BLaER1 treated with 17β-estradiol and CSF1 and Interleukin-3, amounts not matched to agents 10 nM and 100 nM (cell line): ENCODE results near the gene MTA1.

ENCODE experiments used
- H3K27ac ChIP-seq, 11 experiments: shearing (Covaris generic); formaldehyde crosslinking; 2 replicates each; pipeline ENCODE4 v1.8.1; 2022
- H3K27me3 ChIP-seq, 11 experiments: shearing (Covaris generic); formaldehyde crosslinking; 2 replicates each; pipeline ENCODE4 v1.8.1; 2022
- H3K36me3 ChIP-seq, 11 experiments: shearing (Covaris generic); formaldehyde crosslinking; 2 replicates each; pipeline ENCODE4 v1.8.1; 2022
- H3K4me1 ChIP-seq, 10 experiments: shearing (Covaris generic); formaldehyde crosslinking; 2 replicates each; pipeline ENCODE4 v1.8.1; 2022
- H3K4me2 ChIP-seq, 11 experiments: shearing (Covaris generic); formaldehyde crosslinking; 2 replicates each; pipeline ENCODE4 v1.8.1; 2022
- H3K4me3 ChIP-seq, 10 experiments: shearing (Covaris generic); formaldehyde crosslinking; 2 replicates each; pipeline ENCODE4 v1.8.1; 2022
- H3K9ac ChIP-seq, 11 experiments: shearing (Covaris generic); formaldehyde crosslinking; 2 replicates each; pipeline ENCODE4 v1.8.1; 2022
- H3K9me3 ChIP-seq, 11 experiments: shearing (Covaris generic); formaldehyde crosslinking; replicated peaks in 1 of 11; 2 replicates each; pipeline ENCODE4 v1.8.1; 2022
- H4K20me1 ChIP-seq, 11 experiments: shearing (Covaris generic); formaldehyde crosslinking; 2 replicates each; pipeline ENCODE4 v1.8.1; 2022
- Cebpa-rat ChIP-seq, 11 experiments: shearing (Covaris generic); IDR thresholded peaks; 2 replicates each; pipeline ENCODE4 v1.8.1; 2022

Gene MTA1

DNA sequence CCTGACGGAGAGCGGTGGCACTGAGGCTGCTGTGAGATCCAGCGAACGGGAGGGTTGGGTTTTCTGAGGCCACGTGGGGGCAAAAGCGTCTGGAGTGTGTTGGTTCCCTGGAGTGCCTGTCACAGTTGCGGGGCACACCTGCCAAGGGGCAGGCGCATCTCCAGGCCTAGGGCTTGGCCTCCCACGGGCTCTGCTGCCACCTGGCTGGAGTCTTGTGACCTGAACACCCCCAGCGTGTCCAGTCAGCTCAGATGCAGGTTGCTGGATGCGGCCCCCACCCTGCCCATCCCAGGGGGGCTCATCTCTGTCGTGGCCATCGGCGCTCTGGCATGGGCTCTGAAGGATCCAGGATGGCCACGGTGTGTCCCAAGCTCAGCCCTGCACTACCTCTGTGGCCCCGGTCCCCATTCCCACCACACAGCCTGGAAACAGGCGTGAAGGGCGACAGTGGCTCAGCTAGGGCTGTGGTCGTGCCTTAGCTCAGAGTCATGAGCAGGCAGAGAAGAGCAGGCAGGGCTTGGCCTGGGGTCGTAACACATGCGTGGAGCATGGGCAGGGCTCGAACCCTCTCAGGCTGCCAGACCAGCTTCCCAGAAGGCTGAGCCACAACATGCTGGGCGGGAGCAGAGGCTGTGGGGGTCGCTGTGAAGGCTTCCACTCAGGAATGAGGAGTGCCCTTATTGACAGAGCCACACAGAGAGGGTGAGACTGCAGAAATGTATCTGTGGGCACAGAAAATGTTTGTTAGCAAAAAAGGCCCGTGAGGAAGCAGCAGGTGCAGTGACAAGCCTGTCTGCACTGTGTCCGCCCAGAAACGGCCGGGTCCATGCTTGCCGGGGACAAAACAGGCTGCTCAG lies 31.5 kb downstream of the MTA1 start:
- Histone ChIP-seq H3K9ac (peak overlapping the region in 2 of 11 experiments; percentile 5 to 24; a peak in 1 of 22 replicates), H3K4me3 (no peak overlapping the region), H3K9me3 (no peaks in the 10 kb centered on the region), H3K4me2 (no peak overlapping the region), H3K27ac (no peak overlapping the region), H3K4me1 (peaks cover 0 to 50% (median 27%) of the 10 kb centered on the region in 10 experiments; a peak in 16 of 20 replicates), H4K20me1 (peaks cover 44 to 100% (median 90%) of the 10 kb centered on the region in 11 experiments; a peak in 21 of 22 replicates), H3K36me3 (peaks cover 66 to 94% (median 80%) of the 10 kb centered on the region in 11 experiments), H3K27me3 (no peaks in the 10 kb centered on the region)
- TF ChIP-seq Cebpa-rat (IDR thresholded peaks at IDR 0.05): no peak

DNA sequence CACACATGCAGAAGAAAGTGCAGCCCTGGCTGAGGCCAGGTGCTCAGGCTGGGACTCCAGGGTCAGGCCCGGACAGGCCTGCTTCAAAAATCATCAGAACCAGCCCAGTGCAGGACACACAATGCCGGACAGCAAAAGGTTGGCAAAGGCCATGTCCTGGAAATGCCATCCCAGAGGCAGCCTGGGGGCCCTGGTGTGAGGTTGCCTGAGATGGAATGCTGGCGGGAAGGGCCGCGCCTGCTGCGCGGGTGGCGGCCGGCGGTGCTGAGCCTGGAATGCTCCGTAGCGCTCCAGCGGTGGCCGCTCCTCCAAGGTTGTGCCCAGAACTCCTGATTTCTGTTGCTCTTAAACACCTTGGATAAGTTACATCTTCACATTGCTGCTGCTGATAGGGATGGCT lies 33.3 kb downstream of the MTA1 start:
- H3K4me1 ChIP-seq: peaks cover 0 to 38% (median 11%) of the 10 kb centered on the region in 10 experiments; a peak in 14 of 20 replicates
- peaks cover 83 to 94% (median 91%) of the 10 kb centered on the region in 11 experiments for H3K36me3 ChIP-seq
- no peaks in the 10 kb centered on the region for H3K27me3 ChIP-seq
- peak overlapping the region in 1 of 11 experiments; percentile 24; a peak in 2 of 22 replicates for H3K9ac ChIP-seq
- peaks cover 29 to 100% (median 88%) of the 10 kb centered on the region in 11 experiments; a peak in 21 of 22 replicates for H4K20me1 ChIP-seq
- no peak overlapping the region for H3K27ac ChIP-seq
- no peaks in the 10 kb centered on the region for H3K9me3 ChIP-seq
- H3K4me3 ChIP-seq: no peak overlapping the region
- no peak for TF ChIP-seq Cebpa-rat (IDR thresholded peaks at IDR 0.05)
- H3K4me2 ChIP-seq: no peak overlapping the region

DNA sequence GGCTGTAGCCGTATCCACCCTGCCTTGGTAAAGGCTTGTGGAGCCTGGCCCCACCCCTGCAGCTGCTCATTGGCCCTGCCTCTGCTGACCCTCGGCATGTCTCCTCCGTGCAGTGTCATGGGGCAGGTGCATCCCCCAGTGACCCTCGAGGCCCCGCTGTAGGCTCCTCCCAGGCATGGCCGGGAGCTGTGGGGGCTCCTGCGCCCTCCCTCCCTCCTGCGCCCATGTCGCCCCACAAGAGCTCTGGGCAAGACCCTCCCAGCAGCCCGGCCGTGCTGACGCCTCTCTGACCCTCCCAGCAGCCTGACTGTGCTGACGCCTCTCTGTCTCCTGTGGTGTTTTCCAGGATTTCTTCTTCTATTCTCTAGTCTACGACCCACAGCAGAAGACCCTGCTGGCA lies 34.2 kb downstream of the MTA1 start:
- Histone ChIP-seq H3K9me3 (no peaks in the 10 kb centered on the region), H3K27me3 (no peaks in the 10 kb centered on the region), H3K9ac (no peak overlapping the region; a peak in 1 of 22 replicates), H3K27ac (no peak overlapping the region), H3K4me1 (peaks cover 0 to 37% (median 3%) of the 10 kb centered on the region in 10 experiments; a peak in 11 of 20 replicates), H3K4me3 (no peak overlapping the region), H4K20me1 (peaks cover 21 to 100% (median 88%) of the 10 kb centered on the region in 11 experiments; a peak in 21 of 22 replicates), H3K36me3 (peaks cover 90 to 100% (median 98%) of the 10 kb centered on the region in 11 experiments), H3K4me2 (no peak overlapping the region)
- TF ChIP-seq Cebpa-rat (IDR thresholded peaks at IDR 0.05): no peak

DNA sequence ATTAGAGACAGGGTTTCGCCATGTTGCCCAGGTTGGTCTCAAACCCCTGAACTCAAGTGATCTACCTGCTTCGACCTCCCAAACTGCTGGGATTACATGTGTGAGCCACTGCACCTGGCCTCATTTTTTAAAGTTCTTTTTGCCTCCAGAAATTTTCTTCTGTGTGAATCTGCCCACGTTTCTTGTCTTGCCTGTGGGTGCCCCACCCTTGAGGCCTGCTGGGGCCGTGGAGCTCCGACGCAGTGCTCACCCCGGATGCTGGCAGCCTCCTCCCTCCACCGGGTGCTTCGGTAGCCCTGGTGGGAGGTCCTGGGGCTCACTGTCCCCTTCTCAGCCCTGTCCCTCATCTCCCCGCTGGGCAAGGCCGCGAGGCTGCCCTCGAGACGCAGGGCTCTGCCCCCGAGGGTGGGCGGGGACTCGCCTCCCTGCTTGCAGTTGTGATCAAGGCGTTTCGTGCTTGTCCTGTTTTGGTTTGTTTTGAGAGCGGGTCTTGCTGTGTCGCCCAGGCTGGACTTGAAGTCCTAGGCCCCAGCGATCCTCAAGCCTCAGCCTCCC lies 35.5 kb downstream of the MTA1 start:
- TF ChIP-seq Cebpa-rat (IDR thresholded peaks at IDR 0.05): no peak
- H4K20me1 ChIP-seq: peaks cover 10 to 90% (median 75%) of the 10 kb centered on the region in 11 experiments; a peak in 21 of 22 replicates
- H3K27ac ChIP-seq: no peak overlapping the region
- H3K9ac ChIP-seq: no peak overlapping the region
- peaks cover 81 to 90% (median 88%) of the 10 kb centered on the region in 11 experiments for H3K36me3 ChIP-seq
- no peaks in the 10 kb centered on the region for H3K9me3 ChIP-seq
- H3K27me3 ChIP-seq: no peaks in the 10 kb centered on the region
- H3K4me3 ChIP-seq: no peak overlapping the region
- H3K4me2 ChIP-seq: no peak overlapping the region
- H3K4me1 ChIP-seq: peaks cover 0 to 32% (median 0%) of the 10 kb centered on the region in 10 experiments; a peak in 6 of 20 replicates

DNA sequence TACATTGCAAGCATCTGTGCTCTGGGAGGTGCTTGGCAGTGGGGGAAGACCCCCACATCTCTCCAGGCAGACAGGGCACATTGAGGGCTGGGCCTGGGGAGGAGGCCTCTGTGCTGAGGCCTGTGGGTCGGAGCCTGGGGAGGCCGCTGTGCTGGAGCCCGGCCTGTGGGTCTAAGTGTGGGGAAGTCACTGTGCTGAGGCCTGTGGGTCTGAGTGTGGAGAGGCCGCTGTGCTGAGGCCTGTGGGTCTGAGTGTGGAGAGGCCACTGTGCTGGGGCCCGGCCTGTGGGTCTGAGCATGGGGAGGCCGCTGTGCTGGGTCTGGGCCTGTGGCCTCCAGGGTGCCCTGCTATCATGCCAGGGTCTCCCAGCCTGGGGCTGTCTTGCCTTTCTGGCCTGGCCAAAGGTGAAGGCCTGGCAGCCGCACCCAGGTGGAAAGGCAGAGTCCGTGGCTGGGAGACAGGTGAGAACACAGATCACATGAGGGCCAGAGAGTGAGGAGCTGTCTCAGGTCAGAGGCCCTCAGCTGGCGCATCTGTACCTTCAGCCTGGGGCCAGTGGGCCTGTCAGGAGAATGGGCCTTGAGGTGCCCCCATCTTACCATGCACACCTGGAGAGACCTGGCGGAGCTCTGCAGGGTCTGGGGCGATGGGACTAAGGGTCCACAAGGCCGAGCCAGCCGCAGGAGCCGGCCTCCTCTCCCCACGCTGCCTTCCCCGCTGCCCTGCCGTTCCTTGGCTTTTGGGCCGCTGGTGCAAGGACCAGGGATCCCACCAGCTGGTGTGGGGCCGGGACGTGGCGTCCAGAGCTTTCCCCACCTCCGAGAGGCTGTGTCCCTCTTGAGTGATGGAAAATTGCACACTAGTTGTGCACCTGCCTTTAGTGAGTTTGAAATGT lies 36.4 kb downstream of the MTA1 start:
- no peak for TF ChIP-seq Cebpa-rat (IDR thresholded peaks at IDR 0.05)
- H3K36me3 ChIP-seq: peaks cover 81 to 90% (median 88%) of the 10 kb centered on the region in 11 experiments

DNA sequence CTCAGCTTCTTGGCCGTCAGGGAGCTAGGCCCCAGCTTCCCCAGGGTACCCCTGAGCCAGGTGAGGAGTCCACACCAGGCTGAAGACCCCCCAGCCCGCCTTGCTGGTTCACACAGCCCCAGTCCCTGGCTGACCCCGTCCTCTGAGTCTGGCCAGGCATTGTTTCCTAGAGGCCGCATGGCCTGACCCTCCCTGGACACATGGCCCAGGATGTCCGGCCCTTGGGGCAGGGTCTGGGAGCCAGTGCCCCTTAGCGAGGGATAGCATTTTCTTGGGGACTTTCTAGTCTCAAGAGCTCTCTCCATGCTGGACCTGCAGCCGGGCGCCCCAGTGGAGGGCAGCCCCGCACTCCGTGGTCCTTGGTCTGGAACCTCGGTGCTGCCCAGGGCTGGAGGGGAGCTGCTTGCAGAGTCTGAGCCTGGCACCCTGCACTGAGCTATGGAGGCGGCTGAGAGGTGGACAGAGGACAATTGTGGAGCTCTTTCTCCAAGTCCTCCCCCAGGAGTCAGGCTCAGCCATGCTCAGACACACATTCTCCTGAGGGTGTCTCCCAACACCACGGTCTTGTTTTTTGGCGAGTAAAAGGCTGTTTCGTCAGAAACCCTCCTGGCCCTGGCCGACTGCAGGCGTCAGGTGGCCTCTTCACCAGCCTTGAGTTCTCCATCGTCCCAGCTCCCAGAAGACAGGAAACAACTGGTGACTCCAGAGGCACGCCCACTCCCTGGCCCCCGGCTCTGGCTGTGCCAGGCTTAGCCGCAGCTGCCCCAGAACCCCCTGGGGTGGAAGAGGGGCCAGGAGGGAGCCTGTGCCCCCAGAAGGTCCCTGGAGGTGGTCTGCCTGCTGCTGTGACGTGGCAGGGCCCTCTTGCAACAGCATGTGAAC lies 37.4 kb downstream of the MTA1 start:
- Histone ChIP-seq H3K4me3 (no peak overlapping the region), H3K27me3 (no peaks in the 10 kb centered on the region), H3K4me2 (no peak overlapping the region), H3K4me1 (peaks cover 0 to 37% (median 0%) of the 10 kb centered on the region in 10 experiments; a peak in 6 of 20 replicates), H3K9ac (peak overlapping the region in 4 of 11 experiments; percentile 15 to 39 (median 28); a peak in 4 of 22 replicates), H3K27ac (no peak overlapping the region), H4K20me1 (peaks cover 10 to 90% (median 75%) of the 10 kb centered on the region in 11 experiments; a peak in 20 of 22 replicates), H3K36me3 (peaks cover 81 to 90% (median 88%) of the 10 kb centered on the region in 11 experiments), H3K9me3 (no peaks in the 10 kb centered on the region)
- TF ChIP-seq Cebpa-rat (IDR thresholded peaks at IDR 0.05): no peak

More for the DNA sequence above, 36.4 kb downstream of the MTA1 start:
- Histone ChIP-seq H3K4me2 (no peak overlapping the region), H3K27me3 (no peaks in the 10 kb centered on the region), H3K9me3 (no peaks in the 10 kb centered on the region), H3K27ac (no peak overlapping the region), H4K20me1 (peaks cover 10 to 90% (median 74%) of the 10 kb centered on the region in 11 experiments; a peak in 20 of 22 replicates), H3K9ac (peak overlapping the region in 3 of 11 experiments; percentile 29 to 38 (median 31); a peak in 4 of 22 replicates), H3K4me1 (peaks cover 0 to 32% (median 0%) of the 10 kb centered on the region in 10 experiments; a peak in 6 of 20 replicates), H3K4me3 (no peak overlapping the region)

DNA sequence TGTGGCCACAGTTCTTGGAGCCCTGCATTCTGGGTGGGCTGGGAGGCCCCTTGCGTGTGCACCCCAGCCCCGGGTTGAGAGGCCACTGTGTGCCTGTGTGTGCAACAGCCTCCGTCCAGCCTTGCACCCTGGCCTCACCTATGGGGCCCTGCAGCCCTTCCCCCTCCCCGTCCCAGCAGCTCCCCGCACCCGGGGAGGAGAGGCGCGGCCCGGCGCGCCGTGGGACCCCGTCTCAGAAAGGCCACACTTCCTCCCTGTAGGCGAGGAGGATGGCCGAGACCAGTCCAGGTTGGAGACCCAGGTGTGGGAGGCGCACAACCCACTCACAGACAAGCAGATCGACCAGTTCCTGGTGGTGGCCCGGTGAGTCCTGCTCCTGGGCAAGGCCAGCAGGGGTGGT lies 38.4 kb downstream of the MTA1 start:
- Histone ChIP-seq H3K27me3 (no peaks in the 10 kb centered on the region), H3K36me3 (peaks cover 80 to 90% (median 88%) of the 10 kb centered on the region in 11 experiments), H3K9me3 (no peaks in the 10 kb centered on the region), H3K4me3 (no peak overlapping the region), H3K9ac (no peak overlapping the region), H3K27ac (no peak overlapping the region), H3K4me2 (no peak overlapping the region), H4K20me1 (peaks cover 10 to 90% (median 74%) of the 10 kb centered on the region in 11 experiments; a peak in 20 of 22 replicates), H3K4me1 (peaks cover 0 to 36% (median 0%) of the 10 kb centered on the region in 10 experiments; a peak in 6 of 20 replicates)
- TF ChIP-seq Cebpa-rat (IDR thresholded peaks at IDR 0.05): no peak
